Heart right ventricle (tissue), 16 donors: Measurements from ENCODE around the gene ZNF330. TPM values are rescaled to one million over a fixed set of nuclear protein-coding genes. Genes with fewer than 3 reads are reported as not detected.

Experiments
- ATAC-seq, 8 donors: fragments of 200-7000 bp; cut with Tn5 transposase; one replicate each; pipeline ENCODE4 v1.9.1; 2020; ENCODE audit warnings: mild to moderate bottlenecking in 8 of 8, moderate library complexity in 8 of 8, moderate number of reproducible peaks in 1 of 8
- DNase-seq, 2 donors: peaks; one replicate each; pipeline ENCODE4 v3.0.0-alpha.2; 2020
- H3K27ac ChIP-seq, 10 donors: fragments of 200-600 bp; sonication (generic) in 2 of 10; one replicate each; pipeline versions ENCODE4 v1.5.0 to v1.8.0; 2020 to 2022; ENCODE audit warnings: mild to moderate bottlenecking in 3 of 10
- H3K27me3 ChIP-seq, 7 donors: fragments of 200-600 bp; one replicate each; pipeline ENCODE4 v1.8.0; 2021 to 2022; ENCODE audit warnings: mild to moderate bottlenecking in 2 of 7
- H3K36me3 ChIP-seq, 9 donors: fragments of 200-600 bp; sonication (generic) in 1 of 9; one replicate each; pipeline versions ENCODE4 v1.5.0 to v1.8.0; 2020 to 2022; ENCODE audit warnings: mild to moderate bottlenecking in 2 of 9
- H3K4me1 ChIP-seq, 9 donors: fragments of 200-600 bp; sonication (generic) in 1 of 9; one replicate each; pipeline versions ENCODE4 v1.5.0 to v1.8.0; 2020 to 2022; ENCODE audit warnings: mild to moderate bottlenecking in 4 of 9
- H3K4me3 ChIP-seq, 10 donors: fragments of 200-600 bp; sonication (generic) in 2 of 10; one replicate each; pipeline versions ENCODE4 v1.5.0 to v1.8.0; 2020 to 2022; ENCODE audit warnings: mild to moderate bottlenecking in 7 of 10, moderate library complexity in 2 of 10
- H3K9me3 ChIP-seq, 11 donors: fragments of 200-600 bp in 10 of 11; sonication (generic) in 2 of 11; one replicate each; pipeline versions ENCODE4 v1.5.0 to v1.8.0; 2013 to 2022; ENCODE audit warnings: mild to moderate bottlenecking in 2 of 11, control low read depth in 1 of 11, moderate library complexity in 1 of 11
- WGBS, 2 donors: extraction: QIAGEN DNeasy Blood & Tissue Kit; methylation state at CpG; one replicate each; pipeline ENCODE4 v1.1.7; 2013; ENCODE audit warnings: inconsistent platforms in 1 of 2; 5-methylcytosine and 5-hydroxymethylcytosine counted together
- intact Hi-C, 10 donors: fragments of 100-400 bp; cut with DNase I; formaldehyde crosslinking; loops; one replicate each; pipeline versions ENCODE4 v1.11.1 to v1.14.2; 2022
- polyA plus RNA-seq, 2 donors: library from polyadenylated mRNA; stranded (reverse); fragments of 200-250 nt; gene quantifications; one replicate each; pipeline ENCODE4 v1.2.3, GENCODE V29; 2013
- total RNA-seq, 10 donors: library from RNA; stranded (reverse); fragmentation: NEBNext Ultra II Directional in 3 of 10; extraction: Animal tissue kit (Norgen Biotek cat#: 25700) in 3 of 10; gene quantifications; one replicate each; pipeline versions ENCODE4 v1.2.1 to v1.2.4, GENCODE V29; 2021 to 2023
- TF ChIP-seq, protein P1 (sequence below), 9 donors: fragments of 200-600 bp; sonication (generic) in 2 of 9; IDR thresholded peaks; one replicate each; pipeline versions ENCODE4 v1.5.0 to v1.8.0; 2021 to 2022; ENCODE audit warnings: antibody characterized with exemption in 9 of 9, mild to moderate bottlenecking in 5 of 9, moderate library complexity in 1 of 9
- donor health status: Arrhythmogenic right ventricular cardiomyopathy.
- donor health status: ischemic (EF 13 %, LVEDD 7.1; RV severe dilation, severe dysfunction).
- donor health status: healthy with polysubstance abuse.
- donor health status: DM: no; HTN: yes; CAD: no.
- donor health status: DM: no; HTN: no; CAD: no.
- donor health status: ischemic (EF 25% LVEDD 6.9; RV normal size, moderate dysfunction).
- donor health status: ischemic (EF 25% LVEDD 5.7; RV mildly dilated, moderate dysfunction).
- donor health status: healthy.
- donor health status: DM: yes; HTN: yes; CAD: no.
- donor health status: Ischemic cardiomyopathy.
- donor health status: ischemic (EF 35%, LVEDD 5.7; RV mildly dilated, moderate dysfunction).
- donor health status: nonischemic (EF 11% LVEDD 7.7; RV severe dilation, severe dysfunction).
- donor health status: DM: yes; HTN: yes; CAD: no.
- donor health status: PGD.
- donor health status: ischemic (EF 29% LVEDD 5.4; RV normal size, mild dysfunction).
- donor health status: nonischemic (EF 23%, LVEDD 6.1; RV moderate dilation, normal function).

Gene ZNF330
- total and polyA plus RNA-seq, 12 donors: 64.5 to 201 (median 134) TPM

DNA sequence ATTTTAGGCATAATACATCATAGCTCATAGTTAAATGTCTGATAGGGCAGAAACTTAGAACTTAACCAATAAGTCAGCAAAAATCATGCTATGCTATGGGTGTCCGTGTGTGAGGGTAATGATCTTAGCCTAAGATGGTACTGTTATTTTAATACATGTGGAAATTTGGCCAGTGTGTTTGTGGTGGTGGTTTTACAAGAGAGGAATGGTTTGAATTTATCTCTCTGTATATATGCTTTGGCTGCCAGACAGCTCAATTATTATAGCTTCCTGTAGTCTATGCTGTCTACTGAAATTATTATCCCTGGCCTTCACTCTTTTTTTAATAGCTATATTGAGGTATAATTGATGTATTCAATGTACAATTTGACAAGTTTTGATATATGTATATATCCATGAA lies 21.3 kb downstream of the ZNF330 start:
- Histone ChIP-seq H3K4me1 (peaks cover 0 to 10% (median 3%) of the 10 kb centered on the region in 9 donors), H3K36me3 (no peaks in the 10 kb centered on the region), H3K4me3 (no peak overlapping the region), H3K27me3 (no peaks in the 10 kb centered on the region), H3K9me3 (no peaks in the 10 kb centered on the region), H3K27ac (no peak overlapping the region)
- TF ChIP-seq, protein P1, sequence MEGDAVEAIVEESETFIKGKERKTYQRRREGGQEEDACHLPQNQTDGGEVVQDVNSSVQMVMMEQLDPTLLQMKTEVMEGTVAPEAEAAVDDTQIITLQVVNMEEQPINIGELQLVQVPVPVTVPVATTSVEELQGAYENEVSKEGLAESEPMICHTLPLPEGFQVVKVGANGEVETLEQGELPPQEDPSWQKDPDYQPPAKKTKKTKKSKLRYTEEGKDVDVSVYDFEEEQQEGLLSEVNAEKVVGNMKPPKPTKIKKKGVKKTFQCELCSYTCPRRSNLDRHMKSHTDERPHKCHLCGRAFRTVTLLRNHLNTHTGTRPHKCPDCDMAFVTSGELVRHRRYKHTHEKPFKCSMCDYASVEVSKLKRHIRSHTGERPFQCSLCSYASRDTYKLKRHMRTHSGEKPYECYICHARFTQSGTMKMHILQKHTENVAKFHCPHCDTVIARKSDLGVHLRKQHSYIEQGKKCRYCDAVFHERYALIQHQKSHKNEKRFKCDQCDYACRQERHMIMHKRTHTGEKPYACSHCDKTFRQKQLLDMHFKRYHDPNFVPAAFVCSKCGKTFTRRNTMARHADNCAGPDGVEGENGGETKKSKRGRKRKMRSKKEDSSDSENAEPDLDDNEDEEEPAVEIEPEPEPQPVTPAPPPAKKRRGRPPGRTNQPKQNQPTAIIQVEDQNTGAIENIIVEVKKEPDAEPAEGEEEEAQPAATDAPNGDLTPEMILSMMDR (IDR thresholded peaks at IDR 0.05): no peak
- DNase-seq (no peak), ATAC-seq (no peak)
- 26 to 73% methylated on average over 1 of the region's 1 CpG for whole genome bisulfite sequencing, 2 donors
- intact Hi-C loops: no loop called here

- Histone ChIP-seq H3K4me1 (peaks cover 0 to 21% (median 7%) of the 10 kb centered on the region in 9 donors), H3K27ac (no peak overlapping the region), H3K36me3 (no peaks in the 10 kb centered on the region), H3K9me3 (no peaks in the 10 kb centered on the region), H3K27me3 (no peaks in the 10 kb centered on the region), H3K4me3 (no peak overlapping the region)
- TF ChIP-seq, protein P1 (IDR thresholded peaks at IDR 0.05): no peak
- DNase-seq (no peak), ATAC-seq (no peak)
- WGBS, 2 donors: 92 to 93% methylated on average over 1 of the region's 1 CpG
- intact Hi-C loops: no loop called here
Measured at GRCh38 chr4:141244419-141244818, 23.7 kb downstream of the ZNF330 start.

DNA sequence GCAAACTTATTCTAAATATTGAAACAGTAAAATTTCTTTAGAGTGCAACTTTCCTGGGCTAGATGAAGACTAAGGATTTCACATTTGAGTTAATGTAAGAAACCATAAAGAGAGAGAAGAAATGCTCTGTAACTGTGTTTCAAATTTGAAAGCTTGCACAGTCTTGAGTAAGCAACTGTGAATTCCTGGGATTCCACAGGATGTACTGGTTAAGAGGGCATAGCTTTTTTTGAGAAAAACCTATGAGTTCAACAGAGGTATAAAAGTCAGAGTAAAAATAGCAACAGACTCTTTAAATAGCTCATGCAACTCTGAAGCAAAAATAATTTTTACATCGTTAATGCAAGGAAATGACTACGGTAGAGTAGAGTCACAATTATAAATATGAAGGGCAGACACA lies 25.5 kb downstream of the ZNF330 start:
- no peaks in the 10 kb centered on the region for H3K27me3 ChIP-seq
- H3K27ac ChIP-seq: no peak overlapping the region
- H3K4me1 ChIP-seq: peaks cover 0 to 21% (median 7%) of the 10 kb centered on the region in 9 donors
- intact Hi-C loops: no loop called here
- H3K9me3 ChIP-seq: no peaks in the 10 kb centered on the region
- TF ChIP-seq, protein P1 (IDR thresholded peaks at IDR 0.05): no peak
- ATAC-seq (no peak), DNase-seq (no peak)
- H3K4me3 ChIP-seq: no peak overlapping the region
- H3K36me3 ChIP-seq: no peaks in the 10 kb centered on the region
- 13 to 20% methylated on average over 2 of the region's 2 CpGs for WGBS, 2 donors

DNA sequence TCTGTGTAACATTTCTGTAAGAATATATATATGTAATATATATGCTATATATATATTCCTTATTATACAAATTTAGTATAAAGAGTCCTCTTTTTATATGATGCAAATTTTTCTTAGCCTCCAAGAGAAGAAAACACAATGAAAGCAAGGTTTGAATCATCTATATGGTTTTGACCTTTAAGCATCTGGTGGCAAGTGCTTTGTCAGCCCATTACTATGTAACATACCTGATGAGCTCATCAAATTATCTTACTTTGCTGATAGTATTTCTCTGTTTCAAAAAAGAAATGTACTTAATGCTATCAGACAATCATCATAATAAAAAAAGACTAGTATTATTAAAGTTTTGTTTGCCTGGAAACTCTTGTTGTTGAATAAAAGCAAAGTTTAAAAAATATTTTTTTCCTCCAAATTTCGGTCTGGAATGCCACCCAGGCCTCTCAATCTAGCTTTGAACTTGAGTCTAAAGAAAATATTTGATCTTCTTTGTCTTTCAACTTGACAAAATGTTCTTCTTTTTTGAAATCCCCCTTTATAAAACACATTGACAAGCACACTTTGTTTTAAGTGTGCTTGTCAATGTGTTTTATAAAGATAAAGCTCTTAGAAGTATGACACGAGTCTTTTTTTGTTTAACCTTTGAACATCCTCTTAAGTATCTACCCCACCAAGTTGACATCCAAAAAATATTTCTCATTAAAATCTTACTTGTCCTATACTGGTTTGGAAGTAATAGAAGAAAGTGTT lies 26.2 kb downstream of the ZNF330 start:
- peaks cover 0 to 4% (median 0%) of the 10 kb centered on the region in 11 donors for H3K9me3 ChIP-seq
- H3K27me3 ChIP-seq: no peaks in the 10 kb centered on the region
- no peaks in the 10 kb centered on the region for H3K36me3 ChIP-seq
- DNase-seq (no peak), ATAC-seq (no peak)
- 54 to 59% methylated on average over 2 of the region's 2 CpGs for WGBS, 2 donors
- no peak overlapping the region for H3K4me3 ChIP-seq
- no peak overlapping the region for H3K27ac ChIP-seq
- TF ChIP-seq, protein P1 (IDR thresholded peaks at IDR 0.05): no peak
- H3K4me1 ChIP-seq: peaks cover 0 to 21% (median 7%) of the 10 kb centered on the region in 9 donors
- intact Hi-C loops: no loop called here
